Left lung (tissue), 10 donors: ENCODE measurements around the gene BLMH. TPM values are rescaled to one million over a fixed set of nuclear protein-coding genes. Genes with fewer than 3 reads are reported as not detected.

ENCODE experiments used
- ATAC-seq: fragments of 200-7000 bp; cut with Tn5 transposase; one replicate; pipeline ENCODE4 v1.9.1; 2020; ENCODE audit warnings: moderate library complexity
- DNase-seq, 4 donors: peaks; one replicate each; pipeline ENCODE4 v3.0.0-alpha.2; 2013 to 2020
- H3K27ac ChIP-seq, 2 donors: fragments of 200-600 bp; sonication (generic) in 1 of 2; one replicate each; pipeline versions ENCODE4 v1.5.0 to v1.8.0; 2020 to 2021
- H3K27me3 ChIP-seq, 2 donors: fragments of 200-600 bp; sonication (generic) in 1 of 2; one replicate each; pipeline versions ENCODE4 v1.5.0 to v1.8.0; 2020 to 2021
- H3K36me3 ChIP-seq, 2 donors: fragments of 200-600 bp; sonication (generic) in 1 of 2; one replicate each; pipeline versions ENCODE4 v1.5.0 to v1.8.0; 2020 to 2021
- H3K4me1 ChIP-seq, 2 donors: fragments of 200-600 bp; one replicate each; pipeline ENCODE4 v1.8.0; 2021
- H3K4me3 ChIP-seq, 2 donors: fragments of 200-600 bp; sonication (generic) in 1 of 2; one replicate each; pipeline versions ENCODE4 v1.5.0 to v1.8.0; 2020 to 2021; ENCODE audit warnings: mild to moderate bottlenecking in 1 of 2
- H3K9me3 ChIP-seq, 2 donors: fragments of 200-600 bp; sonication (generic) in 1 of 2; one replicate each; pipeline versions ENCODE4 v1.5.0 to v1.8.0; 2020 to 2021
- intact Hi-C, 2 donors: fragments of 100-400 bp; cut with DNase I; formaldehyde crosslinking; loops; one replicate each; pipeline versions ENCODE4 v1.11.2 to v1.14.2; 2022
- polyA plus RNA-seq, 6 donors: library from polyadenylated mRNA; unstranded; fragments of 120-200 nt; gene quantifications; one replicate each; pipeline ENCODE4 v1.2.1, GENCODE V29; 2013; ENCODE audit not compliant: insufficient read length in 6 of 6
- total RNA-seq, 2 donors: library from RNA; stranded (reverse); fragmentation: NEBNext Ultra II Directional; extraction: Animal tissue kit (Norgen Biotek cat#: 25700); gene quantifications; one replicate each; pipeline ENCODE4 v1.2.1, GENCODE V29; 2021
- TF ChIP-seq, protein P1 (sequence below), 2 donors: fragments of 200-600 bp; sonication (generic) in 1 of 2; IDR thresholded peaks; one replicate each; pipeline versions ENCODE4 v1.5.0 to v1.8.0; 2021; ENCODE audit warnings: antibody characterized with exemption in 2 of 2
- donor health status: DM: no; HTN: yes; CAD: no.
- donor health status: DM: no; HTN: no; CAD: no.

Gene BLMH
- total and polyA plus RNA-seq, 8 donors: 30.0 to 77.3 (median 68.8) TPM

DNA sequence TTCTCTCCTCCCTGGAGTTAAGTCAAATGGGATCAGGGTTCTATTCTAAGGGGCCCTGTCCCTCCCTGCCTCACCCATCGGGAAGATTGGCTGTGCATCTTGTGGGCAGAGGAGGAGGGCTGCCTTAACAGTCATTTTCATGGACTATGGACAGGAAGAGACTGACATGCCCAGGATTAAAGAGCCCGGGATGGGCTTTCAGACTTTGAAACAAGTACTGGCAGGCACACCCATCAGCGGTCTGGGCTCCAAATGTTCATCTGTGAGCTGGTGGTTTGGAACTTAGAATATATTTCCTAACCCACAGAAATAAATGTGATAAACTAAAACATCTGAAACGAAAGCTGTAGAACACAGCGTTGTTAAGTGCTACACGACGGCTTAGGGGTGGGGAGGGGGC lies 62.7 kb downstream of the BLMH start:
- Histone ChIP-seq H3K9me3 (no peaks in the 10 kb centered on the region), H3K36me3 (no peaks in the 10 kb centered on the region), H3K27me3 (peaks cover 0 to 16% of the 10 kb centered on the region in 2 donors), H3K4me1 (peaks cover 0 to 12% of the 10 kb centered on the region in 2 donors), H3K27ac (peak overlapping the region in 1 of 2 donors; percentile 41), H3K4me3 (no peak overlapping the region)
- ATAC-seq: no peak
- DNase-seq: no peak
- intact Hi-C loops: no loop called here
- TF ChIP-seq, protein P1, sequence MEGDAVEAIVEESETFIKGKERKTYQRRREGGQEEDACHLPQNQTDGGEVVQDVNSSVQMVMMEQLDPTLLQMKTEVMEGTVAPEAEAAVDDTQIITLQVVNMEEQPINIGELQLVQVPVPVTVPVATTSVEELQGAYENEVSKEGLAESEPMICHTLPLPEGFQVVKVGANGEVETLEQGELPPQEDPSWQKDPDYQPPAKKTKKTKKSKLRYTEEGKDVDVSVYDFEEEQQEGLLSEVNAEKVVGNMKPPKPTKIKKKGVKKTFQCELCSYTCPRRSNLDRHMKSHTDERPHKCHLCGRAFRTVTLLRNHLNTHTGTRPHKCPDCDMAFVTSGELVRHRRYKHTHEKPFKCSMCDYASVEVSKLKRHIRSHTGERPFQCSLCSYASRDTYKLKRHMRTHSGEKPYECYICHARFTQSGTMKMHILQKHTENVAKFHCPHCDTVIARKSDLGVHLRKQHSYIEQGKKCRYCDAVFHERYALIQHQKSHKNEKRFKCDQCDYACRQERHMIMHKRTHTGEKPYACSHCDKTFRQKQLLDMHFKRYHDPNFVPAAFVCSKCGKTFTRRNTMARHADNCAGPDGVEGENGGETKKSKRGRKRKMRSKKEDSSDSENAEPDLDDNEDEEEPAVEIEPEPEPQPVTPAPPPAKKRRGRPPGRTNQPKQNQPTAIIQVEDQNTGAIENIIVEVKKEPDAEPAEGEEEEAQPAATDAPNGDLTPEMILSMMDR (IDR thresholded peaks at IDR 0.05): no peak

DNA sequence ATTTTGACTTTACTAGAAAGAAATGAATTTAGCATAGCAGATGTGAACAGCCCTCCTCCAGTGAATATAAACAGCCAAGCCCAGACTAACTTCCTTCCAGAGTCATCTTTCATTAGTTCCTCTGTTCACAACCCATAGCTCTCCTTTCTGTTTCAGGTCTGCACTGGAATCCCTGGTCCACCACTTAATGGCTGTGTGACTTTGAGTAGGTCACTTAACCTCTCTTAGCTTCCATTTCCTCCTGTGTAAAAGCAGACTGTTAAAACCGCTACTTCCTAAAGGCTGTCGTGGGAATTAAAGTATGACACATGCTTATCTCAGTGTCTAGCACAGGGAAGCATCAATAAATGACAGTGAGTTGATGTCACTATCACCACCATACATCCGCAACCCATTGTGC lies 63.7 kb downstream of the BLMH start:
- intact Hi-C loops: no loop called here
- H3K9me3 ChIP-seq: no peaks in the 10 kb centered on the region
- H3K4me1 ChIP-seq: peaks cover 0 to 12% of the 10 kb centered on the region in 2 donors
- no peak for DNase-seq
- peaks cover 0 to 6% of the 10 kb centered on the region in 2 donors for H3K27me3 ChIP-seq
- H3K4me3 ChIP-seq: no peak overlapping the region
- no peaks in the 10 kb centered on the region for H3K36me3 ChIP-seq
- no peak for ATAC-seq
- H3K27ac ChIP-seq: peak overlapping the region in 1 of 2 donors; percentile 41
- TF ChIP-seq, protein P1 (IDR thresholded peaks at IDR 0.05): no peak

DNA sequence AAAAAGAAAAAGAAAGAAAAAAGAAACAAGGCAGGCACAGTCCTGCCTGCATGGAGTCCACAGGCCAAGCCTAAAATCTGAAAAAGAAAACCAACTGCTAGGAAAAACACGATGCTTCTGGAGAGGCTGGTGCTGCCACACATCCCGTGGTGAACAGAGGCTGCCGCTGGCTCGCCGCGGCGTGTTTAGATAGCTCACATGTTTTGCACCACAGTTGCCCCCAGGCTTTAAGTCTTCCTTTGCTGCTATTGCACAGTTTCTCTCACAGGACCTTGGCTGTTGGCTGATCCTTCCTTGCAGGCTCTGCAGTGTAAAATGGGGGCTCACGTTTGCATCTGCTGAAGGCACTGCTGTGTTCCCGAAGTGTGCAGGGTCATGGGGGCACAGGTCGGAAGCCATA lies 64.9 kb downstream of the BLMH start:
- no peak overlapping the region for H3K4me3 ChIP-seq
- H3K27me3 ChIP-seq: no peaks in the 10 kb centered on the region
- TF ChIP-seq, protein P1 (IDR thresholded peaks at IDR 0.05): no peak
- ATAC-seq (no peak), DNase-seq (no peak)
- no peaks in the 10 kb centered on the region for H3K9me3 ChIP-seq
- H3K36me3 ChIP-seq: no peaks in the 10 kb centered on the region
- H3K4me1 ChIP-seq: peaks cover 0 to 12% of the 10 kb centered on the region in 2 donors
- intact Hi-C loops: no loop called here
- no peak overlapping the region for H3K27ac ChIP-seq

DNA sequence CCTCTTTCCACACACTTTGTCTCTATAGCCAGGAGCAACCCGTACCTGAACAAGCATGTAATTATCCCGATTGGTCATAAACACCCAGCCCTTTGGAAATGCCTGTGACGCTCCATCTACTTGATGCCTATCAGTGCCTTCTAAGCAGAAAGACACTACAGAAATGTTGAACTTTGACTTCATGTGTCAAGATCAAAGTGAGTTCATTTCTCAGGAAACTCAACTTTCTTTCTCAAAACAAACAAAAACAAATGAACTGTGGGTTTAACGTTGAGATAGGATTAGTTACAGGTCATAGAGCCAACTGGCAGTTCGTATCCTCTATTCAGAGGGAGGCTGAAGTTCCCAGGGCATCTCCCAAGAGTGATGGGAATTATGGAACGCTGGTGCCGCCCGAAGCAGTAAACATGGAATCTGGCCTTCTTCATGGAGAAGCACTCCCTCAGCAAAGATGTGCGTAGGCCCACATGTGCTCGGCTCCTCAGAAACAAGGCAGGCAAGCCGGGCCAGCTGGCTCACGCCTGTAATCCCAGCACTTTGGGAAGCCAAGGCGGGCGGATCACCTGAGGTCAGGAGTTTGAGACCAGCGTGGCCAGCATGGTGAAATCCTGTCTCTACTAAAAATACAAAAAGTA lies 65.7 kb downstream of the BLMH start:
- no peak overlapping the region for H3K27ac ChIP-seq
- peaks cover 0 to 10% of the 10 kb centered on the region in 2 donors for H3K4me1 ChIP-seq
- no peaks in the 10 kb centered on the region for H3K27me3 ChIP-seq
- intact Hi-C loops: no loop called here
- H3K9me3 ChIP-seq: no peaks in the 10 kb centered on the region
- TF ChIP-seq, protein P1 (IDR thresholded peaks at IDR 0.05): no peak
- DNase-seq (no peak), ATAC-seq (no peak)
- no peaks in the 10 kb centered on the region for H3K36me3 ChIP-seq
- H3K4me3 ChIP-seq: no peak overlapping the region

GRCh38 chr17:30225112-30225511 lies 66.6 kb downstream of the BLMH start:
- no peak for ATAC-seq
- DNase-seq: no peak
- TF ChIP-seq, protein P1 (IDR thresholded peaks at IDR 0.05): no peak
- intact Hi-C loops: no loop called here
- H3K9me3 ChIP-seq: no peaks in the 10 kb centered on the region
- no peak overlapping the region for H3K27ac ChIP-seq
- H3K4me3 ChIP-seq: no peak overlapping the region
- peaks cover 0 to under 1% of the 10 kb centered on the region in 2 donors for H3K4me1 ChIP-seq
- H3K27me3 ChIP-seq: no peaks in the 10 kb centered on the region
- no peaks in the 10 kb centered on the region for H3K36me3 ChIP-seq
